Upper lobe of right lung (tissue), 1 donor: ENCODE measurements around the gene ZNF669. TPM values are rescaled to one million over a fixed set of nuclear protein-coding genes. Genes with fewer than 3 reads are reported as not detected.
A peak's percentile ranks its signal among the peaks of the same experiment; 100 is the strongest.

Experiments used
- ATAC-seq: fragments of 200-7000 bp; cut with Tn5 transposase; one replicate; pipeline ENCODE4 v1.9.1; 2020; ENCODE audit warnings: mild to moderate bottlenecking, moderate library complexity
- DNase-seq: peaks from one replicate; pipeline ENCODE4 v3.0.0-alpha.2; 2020
- H3K27ac ChIP-seq: fragments of 200-600 bp; one replicate; pipeline ENCODE4 v1.8.0; 2022
- H3K27me3 ChIP-seq: fragments of 200-600 bp; one replicate; pipeline ENCODE4 v1.8.0; 2022; ENCODE audit warnings: mild to moderate bottlenecking
- H3K36me3 ChIP-seq: fragments of 200-600 bp; one replicate; pipeline ENCODE4 v1.8.0; 2022
- H3K4me1 ChIP-seq: fragments of 200-600 bp; one replicate; pipeline ENCODE4 v1.8.0; 2022
- H3K4me3 ChIP-seq: fragments of 200-600 bp; one replicate; pipeline ENCODE4 v1.8.0; 2022; ENCODE audit warnings: mild to moderate bottlenecking
- H3K9me3 ChIP-seq: fragments of 200-600 bp; one replicate; pipeline ENCODE4 v1.8.0; 2022
- CTCF ChIP-seq: fragments of 200-600 bp; IDR thresholded peaks from one replicate; pipeline ENCODE4 v1.8.0; 2022; ENCODE audit warnings: antibody characterized with exemption
- intact Hi-C: fragments of 100-400 bp; cut with DNase I; formaldehyde crosslinking; loops from one replicate; pipeline ENCODE4 v1.11.0; 2022
- total RNA-seq: library from RNA; stranded (reverse); fragmentation: NEBNext Ultra II Directional; extraction: Animal tissue kit (Norgen Biotek cat#: 25700); gene quantifications from one replicate; pipeline ENCODE4 v1.2.1, GENCODE V29; 2021
- donor health status: DM: no; HTN: yes; CAD: no; lungs with severe emphysema.

The ZNF669 gene
- total RNA-seq, 1 donor from 2014 or later, result 8.9 TPM

- Histone ChIP-seq H3K36me3 (no peaks in the 10 kb centered on the region), H3K4me1 (peaks cover 20% of the 10 kb centered on the region), H3K4me3 (no peak overlapping the region), H3K9me3 (no peaks in the 10 kb centered on the region), H3K27me3 (no peaks in the 10 kb centered on the region), H3K27ac (no peak overlapping the region)
- intact Hi-C loops, result no loop called here
- TF ChIP-seq CTCF, result no peak
- ATAC-seq (no peak), DNase-seq (no peak)
Observed at GRCh38 chr1:247107694-247108093, 3.5 kb upstream of the ZNF669 start.

GRCh38 chr1:247105966-247106365, 1.8 kb upstream of the ZNF669 start:
- no peak for TF ChIP-seq CTCF
- Histone ChIP-seq H3K4me1 (peaks cover 24% of the 10 kb centered on the region), H3K4me3 (no peak overlapping the region), H3K9me3 (peaks cover 13% of the 10 kb centered on the region), H3K27me3 (no peaks in the 10 kb centered on the region), H3K27ac (no peak overlapping the region), H3K36me3 (peaks cover 12% of the 10 kb centered on the region)
- intact Hi-C loops, result no loop called here
- no peak for DNase-seq
- ATAC-seq, result no peak

GRCh38 chr1:247104965-247105364, 809 bp upstream of the ZNF669 start:
- no peak for DNase-seq
- no peaks in the 10 kb centered on the region for H3K27me3 ChIP-seq
- intact Hi-C loops, result no loop called here
- no peak for TF ChIP-seq CTCF
- peak overlapping the region; percentile 68 for H3K4me3 ChIP-seq
- H3K9me3 ChIP-seq, result peaks cover 22% of the 10 kb centered on the region
- H3K27ac ChIP-seq, result no peak overlapping the region
- peaks cover 18% of the 10 kb centered on the region for H3K4me1 ChIP-seq
- no peak for ATAC-seq
- peaks cover 22% of the 10 kb centered on the region for H3K36me3 ChIP-seq

- Histone ChIP-seq H3K4me1 (peaks cover 18% of the 10 kb centered on the region), H3K36me3 (peaks cover 23% of the 10 kb centered on the region), H3K4me3 (peak overlapping the region; percentile 68), H3K27ac (no peak overlapping the region), H3K9me3 (peaks cover 38% of the 10 kb centered on the region), H3K27me3 (no peaks in the 10 kb centered on the region)
- intact Hi-C loops, result no loop called here
- no peak for DNase-seq
- TF ChIP-seq CTCF, result no peak
- ATAC-seq, result no peak
Observed at GRCh38 chr1:247102381-247102780, 1.8 kb downstream of the ZNF669 start.

- no peak overlapping the region for H3K4me3 ChIP-seq
- H3K27ac ChIP-seq, result no peak overlapping the region
- peaks cover 18% of the 10 kb centered on the region for H3K4me1 ChIP-seq
- no peak for TF ChIP-seq CTCF
- H3K27me3 ChIP-seq, result no peaks in the 10 kb centered on the region
- H3K36me3 ChIP-seq, result peaks cover 23% of the 10 kb centered on the region
- H3K9me3 ChIP-seq, result peaks cover 46% of the 10 kb centered on the region
- DNase-seq (no peak), ATAC-seq (no peak)
- intact Hi-C loops, result no loop called here
Observed at GRCh38 chr1:247100676-247101279, 3.4 kb downstream of the ZNF669 start.

- no peaks in the 10 kb centered on the region for H3K4me1 ChIP-seq
- no peak for DNase-seq
- no peaks in the 10 kb centered on the region for H3K27me3 ChIP-seq
- TF ChIP-seq CTCF, result no peak
- H3K4me3 ChIP-seq, result no peak overlapping the region
- H3K9me3 ChIP-seq, result peaks cover 50% of the 10 kb centered on the region
- H3K36me3 ChIP-seq, result peaks cover 20% of the 10 kb centered on the region
- intact Hi-C loops, result no loop called here
- ATAC-seq, result no peak
- H3K27ac ChIP-seq, result no peak overlapping the region
Observed at GRCh38 chr1:247096958-247097357, 7.2 kb downstream of the ZNF669 start.
